Cardiac septum (tissue), 1 donor: ENCODE data around the gene YJU2. TPM values are rescaled to one million over a fixed set of nuclear protein-coding genes. Genes with fewer than 3 reads are reported as not detected.
"Not testable (repeated sequence)": the region's sequence is repeated elsewhere in the genome, so short reads cannot be mapped to it uniquely, and the experiment has no call there.

Experiments
- DNase-seq: peaks from one replicate; pipeline ENCODE4 v3.0.0-alpha.2; 2020; ENCODE audit warnings: low spot score
- intact Hi-C: fragments of 100-400 bp; cut with DNase I; formaldehyde crosslinking; loops from one replicate; pipeline ENCODE4 v1.14.0; 2022
- total RNA-seq: library from RNA; stranded (reverse); fragmentation: NEBNext Ultra II Directional; extraction: Animal tissue kit (Norgen Biotek cat#: 25700); gene quantifications from one replicate; pipeline ENCODE4 v1.2.1, GENCODE V29; 2021
- donor health status: DM: no; HTN: no; CAD: no.

The YJU2 gene
- total RNA-seq, 1 donor from 2014 or later, result 11.7 TPM

- intact Hi-C loops, result no loop called here
- DNase-seq, result no peak
These were observed 22.4 kb upstream of the YJU2 start for GRCh38 chr19:4224470-4224869.

- intact Hi-C loops, result no loop called here
- DNase-seq, result no peak
These were observed 21.0 kb upstream of the YJU2 start for GRCh38 chr19:4225885-4226284.

DNA sequence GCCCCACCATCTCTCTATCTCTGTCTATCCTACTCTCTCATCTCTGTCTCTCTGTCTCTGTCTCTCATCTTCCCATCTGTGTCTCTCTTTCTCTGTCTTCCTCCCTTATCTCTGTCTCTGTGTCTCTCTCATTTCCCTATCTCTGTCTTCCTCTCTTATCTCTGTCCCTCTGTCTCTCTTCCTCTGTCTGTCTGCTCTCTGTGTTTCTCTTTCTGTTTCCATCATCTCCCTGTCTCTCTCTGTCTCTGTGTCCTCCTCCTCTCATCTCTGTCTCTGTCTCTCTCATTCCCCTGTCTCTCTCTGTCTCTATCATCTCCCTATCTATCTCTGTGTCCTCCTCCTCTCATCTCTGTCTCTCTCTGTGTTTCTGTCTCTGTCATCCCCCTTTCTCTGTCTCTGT is 19.1 kb upstream of the YJU2 start:
- intact Hi-C loops, result no loop called here
- no peak for DNase-seq

DNA sequence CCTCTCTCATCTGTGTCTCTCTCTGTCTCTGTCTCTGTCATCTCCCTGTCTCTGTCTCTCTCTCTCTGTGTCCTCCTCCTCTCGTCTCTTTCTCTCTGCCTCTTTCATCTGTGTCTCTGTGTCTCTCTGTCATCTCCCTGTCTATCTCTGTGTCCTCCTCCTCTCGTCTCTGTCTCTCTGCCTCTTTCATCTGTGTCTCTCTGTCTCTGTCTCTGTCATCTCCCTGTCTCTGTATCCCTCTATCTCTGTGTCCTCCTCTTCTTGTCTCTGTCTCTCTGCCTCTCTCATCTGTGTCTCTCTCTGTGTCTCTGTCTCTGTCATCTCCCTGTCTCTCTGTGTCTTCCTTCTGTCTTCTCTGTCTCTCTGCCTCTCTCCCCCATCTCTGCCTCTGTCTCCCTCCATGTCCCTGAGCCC is 18.1 kb upstream of the YJU2 start:
- intact Hi-C loops, result no loop called here
- DNase-seq, result no peak

GRCh38 chr19:4229179-4229931 is 17.5 kb upstream of the YJU2 start, which contains the start of gene EBI3:
EBI3 (plus strand) TSS chr19:4229523; CDS start chr19:4229551, 28 bp downstream.
- intact Hi-C loops, result no loop called here
- no peak for DNase-seq

- intact Hi-C loops, DNase-seq: not testable (repeated sequence)
These were observed 16.6 kb upstream of the YJU2 start for GRCh38 chr19:4230237-4230636.

- intact Hi-C loops, DNase-seq: not testable (repeated sequence)
These were observed 15.4 kb upstream of the YJU2 start for GRCh38 chr19:4231521-4231920.

DNA sequence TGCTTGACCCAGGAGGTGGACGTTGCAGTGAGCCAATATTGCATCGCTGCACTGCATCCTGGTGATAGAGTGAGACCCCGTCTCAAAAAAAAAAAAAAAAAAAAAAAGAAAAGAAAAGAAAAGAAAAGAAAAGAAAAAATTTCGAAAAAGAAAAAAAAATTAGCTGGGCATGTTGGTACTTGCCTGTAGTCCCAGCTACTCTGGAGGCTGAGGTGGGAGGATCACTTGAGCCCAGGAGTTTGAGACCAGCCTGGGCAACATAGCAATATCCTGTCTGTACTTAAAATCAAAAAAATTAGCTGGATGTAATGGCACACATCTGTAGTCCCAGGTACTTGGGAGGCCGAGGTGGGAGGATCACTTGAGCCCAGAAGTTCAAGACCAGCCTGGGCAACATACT is 14.7 kb upstream of the YJU2 start:
- intact Hi-C loops, DNase-seq: not testable (repeated sequence)

GRCh38 chr19:4232614-4233281 is 14.1 kb upstream of the YJU2 start:
- DNase-seq, result no peak
- intact Hi-C loops, result no loop called here

DNA sequence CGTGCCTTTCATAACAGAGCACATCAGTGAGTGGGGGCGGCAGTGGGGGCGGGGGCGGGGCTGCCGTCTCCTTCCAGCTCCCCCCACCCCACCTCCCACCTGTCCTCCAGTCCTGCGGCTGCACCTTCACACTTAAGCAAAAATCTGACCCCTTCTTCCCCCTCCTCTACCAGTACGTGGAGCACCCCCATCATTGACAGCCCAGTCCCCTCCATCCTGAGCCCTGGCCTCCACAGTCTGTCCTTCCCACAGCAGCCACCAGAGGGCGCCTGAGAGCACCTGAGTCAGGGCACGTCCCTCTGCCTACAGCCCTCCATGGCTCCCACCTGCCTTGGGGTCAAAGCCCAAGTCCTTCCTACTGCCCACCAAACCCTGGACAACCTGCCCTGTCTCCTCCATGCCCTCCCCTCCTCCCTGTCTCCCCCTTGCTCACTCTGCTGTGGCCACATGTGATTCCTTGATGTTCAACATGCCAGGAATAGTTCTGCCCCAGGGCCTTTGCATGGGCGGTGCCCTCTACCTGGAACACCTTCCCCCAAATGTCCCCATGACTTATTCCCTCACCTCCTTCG is 13.5 kb upstream of the YJU2 start:
- intact Hi-C loops, result no loop called here
- no peak for DNase-seq

DNA sequence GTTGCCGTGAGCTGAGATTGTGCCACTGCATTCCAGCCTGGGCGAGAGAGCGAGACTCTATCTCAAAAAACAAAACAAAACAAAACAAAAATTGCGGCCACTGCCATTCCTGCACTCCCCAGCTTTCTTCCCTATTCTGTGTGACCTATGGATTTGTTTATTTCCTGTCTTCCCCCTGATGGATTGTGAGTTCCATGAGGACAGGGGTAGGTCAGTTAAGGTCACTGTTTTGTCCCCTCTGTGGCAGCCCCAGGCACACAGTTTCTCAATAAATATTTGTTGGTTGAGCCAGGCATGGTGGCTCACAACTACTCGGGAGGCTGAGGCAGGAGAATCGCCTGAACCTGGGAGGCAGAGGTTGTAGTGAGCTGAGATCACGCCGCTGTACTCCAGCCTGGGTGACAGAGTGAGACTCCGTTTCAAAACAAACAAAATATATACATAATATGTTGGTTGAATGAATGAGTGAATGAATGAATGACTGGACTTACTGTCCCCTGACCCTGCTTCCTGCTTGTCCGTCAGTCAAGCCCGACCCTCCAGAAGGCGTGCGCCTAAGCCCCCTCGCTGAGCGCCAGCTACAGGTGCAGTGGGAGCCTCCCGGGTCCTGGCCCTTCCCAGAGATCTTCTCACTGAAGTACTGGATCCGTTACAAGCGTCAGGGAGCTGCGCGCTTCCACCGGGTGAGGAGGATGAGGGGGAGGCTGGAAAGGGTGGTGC is 12.6 kb upstream of the YJU2 start:
- DNase-seq, result no peak
- intact Hi-C loops, result no loop called here

GRCh38 chr19:4234862-4235201 is 12.0 kb upstream of the YJU2 start:
- intact Hi-C loops, result no loop called here
- DNase-seq, result no peak

DNA sequence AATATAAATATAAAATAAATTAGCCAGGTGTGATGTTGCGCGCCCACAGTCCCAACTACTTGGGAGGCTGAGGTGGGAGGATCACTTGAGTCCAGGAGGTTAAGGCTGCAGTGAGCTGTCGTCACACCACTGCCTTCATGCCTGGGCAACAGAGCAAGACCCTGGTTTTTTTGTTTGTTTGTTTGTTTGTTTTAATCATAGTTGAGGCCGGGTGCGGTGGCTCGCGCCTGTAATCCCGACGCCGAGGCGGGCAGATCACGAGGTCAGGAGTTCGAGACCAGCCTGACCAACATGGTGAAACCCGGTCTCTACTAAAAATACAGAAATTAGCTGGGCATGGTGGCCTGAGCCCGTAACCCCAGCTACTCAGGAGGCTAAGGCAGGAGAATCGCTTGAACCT is 9.4 kb upstream of the YJU2 start:
- DNase-seq, intact Hi-C loops: not testable (repeated sequence)

- no peak for DNase-seq
- intact Hi-C loops, result no loop called here
These were observed 8.0 kb upstream of the YJU2 start for GRCh38 chr19:4238831-4239230.

DNA sequence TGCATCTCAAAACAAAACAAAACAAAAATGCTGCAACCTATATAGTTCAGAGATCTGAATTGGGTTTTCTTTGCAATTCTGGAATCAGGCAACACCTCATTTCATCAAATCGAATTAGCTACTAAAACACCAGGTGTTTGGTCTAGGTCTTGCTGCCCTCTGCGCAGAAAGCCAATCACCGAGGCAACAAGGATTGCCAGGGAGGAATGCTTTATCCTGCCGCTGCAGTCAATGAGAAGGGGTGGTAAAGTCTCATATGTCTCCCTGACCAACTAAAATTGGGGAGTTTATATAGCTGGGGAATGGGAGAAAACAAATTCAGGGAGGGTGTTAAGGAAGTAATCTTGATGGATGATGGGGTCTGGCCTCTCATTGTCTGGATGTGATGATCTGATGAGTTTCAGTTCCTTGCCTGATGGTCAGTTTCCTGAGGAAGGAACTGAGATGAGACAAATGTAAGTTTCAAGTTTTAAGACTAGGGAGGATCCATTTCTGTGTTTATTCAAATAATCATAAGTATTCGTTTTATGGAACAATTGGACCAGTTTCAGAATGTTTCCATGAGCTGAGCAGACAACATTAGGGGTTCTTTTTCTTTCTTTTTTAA is 5.0 kb upstream of the YJU2 start:
- no peak for DNase-seq
- intact Hi-C loops, result no loop called here

- DNase-seq, result not testable (repeated sequence)
- intact Hi-C loops, result loop anchor here (5.0 kb wide), 1 partner anchor 156 kb away; the partner anchor contains the start of genes CHAF1A and SH3GL1
These were observed 942 bp upstream of the YJU2 start for GRCh38 chr19:4245938-4246337.

GRCh38 chr19:4256563-4256962 is 9.7 kb downstream of the YJU2 start:
- intact Hi-C loops, result no loop called here
- no peak for DNase-seq

DNA sequence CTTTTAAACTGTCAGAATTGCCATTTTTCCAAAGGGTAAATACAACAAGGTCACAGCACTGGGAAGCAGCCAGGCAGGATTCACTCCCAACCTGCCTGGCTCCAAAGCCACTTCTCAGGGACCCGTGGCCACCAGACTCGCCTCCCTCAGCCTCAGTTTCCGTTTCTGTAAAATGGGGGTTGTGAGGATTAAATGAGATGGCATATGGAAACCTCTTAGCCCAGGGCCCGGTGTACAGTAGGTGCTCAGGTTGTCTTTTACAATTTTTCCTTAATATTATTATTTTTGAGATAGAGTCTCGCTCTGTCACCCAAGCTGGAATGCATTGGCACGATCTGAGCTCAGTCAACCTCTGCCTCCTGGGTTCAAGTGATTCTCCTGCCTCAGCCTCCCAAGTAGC is 10.1 kb downstream of the YJU2 start:
- no peak for DNase-seq
- intact Hi-C loops, result no loop called here

DNA sequence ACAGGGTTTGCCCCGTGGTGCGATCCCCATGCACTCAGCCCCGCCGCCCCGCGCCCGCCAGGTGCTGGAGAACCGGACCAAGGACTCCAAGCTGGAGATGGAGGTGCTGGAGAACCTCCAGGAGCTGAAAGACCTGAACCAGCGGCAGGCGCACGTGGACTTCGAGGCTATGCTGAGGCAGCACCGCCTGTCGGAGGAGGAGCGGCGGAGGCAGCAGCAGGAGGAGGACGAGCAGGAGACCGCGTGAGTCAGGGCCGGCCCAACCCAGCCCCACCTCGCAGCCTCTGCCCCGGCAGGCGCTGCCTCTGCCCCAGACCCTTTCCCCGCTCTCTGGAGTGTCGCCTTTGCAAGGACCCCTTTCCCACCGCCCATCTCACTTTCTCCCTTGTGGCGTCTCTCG is 11.3 kb downstream of the YJU2 start:
- intact Hi-C loops, result no loop called here
- DNase-seq, result no peak
